ENCODE results near the gene CD247. TPM values are rescaled to one million over a fixed set of nuclear protein-coding genes. Genes with fewer than 3 reads are reported as not detected.

Gene CD247
- total RNA-seq, 1 donor from 2014 or later: not detected

DNA sequence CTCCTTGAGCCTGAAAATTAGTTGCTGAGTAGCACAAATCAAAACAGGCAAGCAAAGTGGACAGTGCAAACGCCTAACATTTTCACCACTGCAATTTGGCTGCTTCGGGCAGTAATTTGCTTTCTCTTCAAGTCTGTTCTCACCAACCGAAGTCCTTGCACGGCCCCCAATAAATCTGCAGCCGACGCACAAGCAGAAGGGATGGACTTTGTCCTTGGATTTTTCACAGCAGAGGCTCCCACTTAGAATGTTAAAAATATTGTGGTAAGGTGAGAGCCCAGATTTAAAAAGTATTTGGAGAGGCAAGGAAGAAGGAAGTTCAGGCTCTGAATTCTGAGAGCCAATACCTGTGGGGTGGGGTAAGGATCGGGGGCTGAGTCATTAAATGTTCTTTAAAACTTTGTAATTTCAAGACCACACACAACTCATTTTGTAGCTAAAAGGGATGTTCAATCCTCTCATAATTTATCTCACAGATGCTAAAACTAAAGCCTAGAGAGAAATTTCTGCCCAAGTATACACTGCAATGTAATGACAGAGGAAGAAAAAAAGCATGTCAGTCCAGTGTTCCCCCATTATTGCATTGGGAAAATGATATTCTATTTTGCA is 6.2 kb downstream of the CD247 start:
- peaks cover 3% of the 10 kb centered on the region for H3K27me3 Mint-ChIP-seq (ENCODE audit: unreplicated experiment)
- no peak overlapping the region for H3K27ac Mint-ChIP-seq (ENCODE audit: unreplicated experiment)
- no peak overlapping the region for H3K4me3 Mint-ChIP-seq (ENCODE audit: unreplicated experiment)
- no peaks in the 10 kb centered on the region for H3K4me1 Mint-ChIP-seq (ENCODE audit: low read depth, unreplicated experiment)
- DNase-seq: no peak
- no peaks in the 10 kb centered on the region for H3K36me3 Mint-ChIP-seq (ENCODE audit: unreplicated experiment)
- H3K9me3 Mint-ChIP-seq (ENCODE audit: unreplicated experiment): peaks cover 2% of the 10 kb centered on the region
- TF ChIP-seq, protein P1, sequence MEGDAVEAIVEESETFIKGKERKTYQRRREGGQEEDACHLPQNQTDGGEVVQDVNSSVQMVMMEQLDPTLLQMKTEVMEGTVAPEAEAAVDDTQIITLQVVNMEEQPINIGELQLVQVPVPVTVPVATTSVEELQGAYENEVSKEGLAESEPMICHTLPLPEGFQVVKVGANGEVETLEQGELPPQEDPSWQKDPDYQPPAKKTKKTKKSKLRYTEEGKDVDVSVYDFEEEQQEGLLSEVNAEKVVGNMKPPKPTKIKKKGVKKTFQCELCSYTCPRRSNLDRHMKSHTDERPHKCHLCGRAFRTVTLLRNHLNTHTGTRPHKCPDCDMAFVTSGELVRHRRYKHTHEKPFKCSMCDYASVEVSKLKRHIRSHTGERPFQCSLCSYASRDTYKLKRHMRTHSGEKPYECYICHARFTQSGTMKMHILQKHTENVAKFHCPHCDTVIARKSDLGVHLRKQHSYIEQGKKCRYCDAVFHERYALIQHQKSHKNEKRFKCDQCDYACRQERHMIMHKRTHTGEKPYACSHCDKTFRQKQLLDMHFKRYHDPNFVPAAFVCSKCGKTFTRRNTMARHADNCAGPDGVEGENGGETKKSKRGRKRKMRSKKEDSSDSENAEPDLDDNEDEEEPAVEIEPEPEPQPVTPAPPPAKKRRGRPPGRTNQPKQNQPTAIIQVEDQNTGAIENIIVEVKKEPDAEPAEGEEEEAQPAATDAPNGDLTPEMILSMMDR (IDR thresholded peaks at IDR 0.05; ENCODE audit: partially characterized antibody, unreplicated experiment): no peak

DNA sequence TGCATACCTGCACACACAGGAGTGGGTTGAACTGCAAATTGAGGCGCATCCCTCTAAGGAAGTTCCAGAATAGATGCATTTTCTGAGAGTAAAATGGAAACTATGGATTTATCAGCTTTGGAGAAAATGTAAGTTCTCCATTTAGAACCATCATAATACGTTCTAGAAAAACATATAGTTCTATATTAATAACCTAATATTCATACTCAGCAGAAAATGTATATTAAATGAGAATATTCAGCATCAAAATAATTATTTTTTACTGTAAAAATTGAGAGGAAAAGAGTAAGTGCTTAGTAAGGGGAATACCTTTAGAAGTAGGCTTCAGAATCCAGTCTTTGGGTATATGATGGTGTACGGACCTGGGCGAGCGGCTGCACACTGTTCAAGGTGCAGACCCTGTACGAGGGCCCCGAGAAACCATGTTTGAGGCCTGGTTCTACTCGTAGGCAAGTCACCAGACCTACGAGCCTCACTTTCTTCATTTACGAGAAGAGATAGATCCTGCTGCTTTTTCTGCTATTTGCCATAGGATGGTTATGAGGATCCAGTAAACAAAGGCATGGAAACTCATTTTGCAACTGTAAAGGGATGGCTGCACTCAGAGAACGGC is 6.8 kb downstream of the CD247 start:
- H3K27ac Mint-ChIP-seq (ENCODE audit: unreplicated experiment): no peak overlapping the region
- TF ChIP-seq, protein P1 (IDR thresholded peaks at IDR 0.05; ENCODE audit: partially characterized antibody, unreplicated experiment): no peak
- H3K36me3 Mint-ChIP-seq (ENCODE audit: unreplicated experiment): no peaks in the 10 kb centered on the region
- no peaks in the 10 kb centered on the region for H3K4me1 Mint-ChIP-seq (ENCODE audit: low read depth, unreplicated experiment)
- no peak overlapping the region for H3K4me3 Mint-ChIP-seq (ENCODE audit: unreplicated experiment)
- H3K9me3 Mint-ChIP-seq (ENCODE audit: unreplicated experiment): peaks cover 2% of the 10 kb centered on the region
- DNase-seq: no peak
- peaks cover 3% of the 10 kb centered on the region for H3K27me3 Mint-ChIP-seq (ENCODE audit: unreplicated experiment)

DNA sequence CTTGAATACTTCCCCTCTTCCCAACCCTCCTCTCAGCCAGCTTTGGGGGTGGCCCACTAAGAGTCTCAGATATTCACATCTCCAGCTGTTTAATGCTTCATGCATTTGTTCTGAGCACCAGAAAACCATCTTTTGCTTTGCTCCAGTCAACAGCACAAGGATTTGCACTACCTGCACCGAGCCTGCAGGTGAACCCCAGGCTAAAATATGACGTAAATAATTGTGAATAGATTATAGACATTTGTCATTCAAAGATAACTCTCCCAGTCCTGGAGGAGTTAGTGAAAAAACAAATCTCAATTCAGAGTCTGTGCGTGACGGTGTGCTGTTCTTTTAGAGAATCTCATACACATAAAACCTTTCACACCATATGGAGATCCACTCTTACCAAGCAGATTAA is 7.4 kb downstream of the CD247 start:
- Mint-ChIP-seq H3K36me3 (ENCODE audit: unreplicated experiment) (no peaks in the 10 kb centered on the region), H3K4me3 (ENCODE audit: unreplicated experiment) (no peak overlapping the region), H3K27me3 (ENCODE audit: unreplicated experiment) (peaks cover 3% of the 10 kb centered on the region), H3K27ac (ENCODE audit: unreplicated experiment) (no peak overlapping the region), H3K9me3 (ENCODE audit: unreplicated experiment) (peaks cover 2% of the 10 kb centered on the region), H3K4me1 (ENCODE audit: low read depth, unreplicated experiment) (no peaks in the 10 kb centered on the region)
- TF ChIP-seq, protein P1 (IDR thresholded peaks at IDR 0.05; ENCODE audit: partially characterized antibody, unreplicated experiment): no peak
- DNase-seq: no peak

DNA sequence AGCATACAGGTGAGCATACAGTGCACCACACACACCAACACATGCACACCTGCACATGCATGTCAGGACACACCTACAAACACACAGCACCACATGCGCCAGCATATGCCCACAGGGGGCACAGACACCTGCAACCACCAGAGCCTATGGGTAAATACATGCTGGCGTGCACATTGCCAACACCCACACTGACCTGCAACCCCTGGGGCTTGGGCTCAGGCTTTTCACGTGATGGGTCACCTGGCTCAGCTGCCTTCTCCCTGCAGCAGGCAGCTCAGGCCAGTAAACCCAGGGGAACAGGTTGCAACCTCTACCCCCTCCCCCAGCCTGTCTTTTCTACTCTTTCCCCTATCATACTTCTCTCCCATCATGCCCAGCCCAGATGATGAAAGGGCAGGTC is 8.1 kb downstream of the CD247 start:
- no peaks in the 10 kb centered on the region for H3K4me1 Mint-ChIP-seq (ENCODE audit: low read depth, unreplicated experiment)
- peaks cover 2% of the 10 kb centered on the region for H3K9me3 Mint-ChIP-seq (ENCODE audit: unreplicated experiment)
- no peaks in the 10 kb centered on the region for H3K36me3 Mint-ChIP-seq (ENCODE audit: unreplicated experiment)
- H3K27me3 Mint-ChIP-seq (ENCODE audit: unreplicated experiment): peaks cover 3% of the 10 kb centered on the region
- no peak for DNase-seq
- TF ChIP-seq, protein P1 (IDR thresholded peaks at IDR 0.05; ENCODE audit: partially characterized antibody, unreplicated experiment): no peak
- no peak overlapping the region for H3K27ac Mint-ChIP-seq (ENCODE audit: unreplicated experiment)
- H3K4me3 Mint-ChIP-seq (ENCODE audit: unreplicated experiment): no peak overlapping the region

DNA sequence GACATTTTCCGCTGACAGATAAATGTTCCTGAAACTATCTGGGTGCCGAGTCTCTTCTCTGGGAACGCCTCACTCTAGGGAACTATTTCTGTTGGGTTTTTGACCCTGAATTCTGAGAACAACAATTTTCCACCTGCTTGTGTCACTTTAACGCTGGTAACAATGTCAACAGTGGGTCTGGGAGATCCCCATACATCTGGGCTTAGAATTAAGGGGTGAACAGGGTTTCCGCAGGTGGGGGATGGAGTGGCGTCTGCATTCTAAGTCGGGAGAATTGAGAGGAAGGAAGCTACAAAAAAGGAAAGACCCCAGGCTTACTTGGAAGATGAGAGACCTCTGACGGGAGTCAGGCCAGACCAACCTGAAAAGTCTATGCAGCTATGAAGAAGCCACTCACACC is 8.7 kb downstream of the CD247 start:
- Mint-ChIP-seq H3K4me1 (ENCODE audit: low read depth, unreplicated experiment) (peaks cover 2% of the 10 kb centered on the region), H3K9me3 (ENCODE audit: unreplicated experiment) (peaks cover 2% of the 10 kb centered on the region), H3K4me3 (ENCODE audit: unreplicated experiment) (no peak overlapping the region), H3K27ac (ENCODE audit: unreplicated experiment) (no peak overlapping the region), H3K27me3 (ENCODE audit: unreplicated experiment) (peaks cover 3% of the 10 kb centered on the region), H3K36me3 (ENCODE audit: unreplicated experiment) (no peaks in the 10 kb centered on the region)
- no peak for DNase-seq
- TF ChIP-seq, protein P1 (IDR thresholded peaks at IDR 0.05; ENCODE audit: partially characterized antibody, unreplicated experiment): no peak
